RWPE1 (cell line): ENCODE data around the gene RARB.
A peak's percentile ranks its signal among the peaks of the same experiment; 100 is the strongest.

Experiments
- CTCF ChIA-PET: fragments of 350-600 bp; sonication (Branson Sonifier 250); formaldehyde crosslinking; extraction: SDS; loops from one replicate; lab custom pipeline; 2021; lab: Yijun Ruan, JAX
- POLR2A ChIA-PET: fragments of 400-600 bp; formaldehyde crosslinking; extraction: SDS; loops from one replicate; lab custom pipeline; 2020; ENCODE audit warnings: antibody characterized with exemption; ENCODE audit not compliant: low non-redundant PET; lab: Yijun Ruan, JAX
- DNase-seq: peaks from one replicate; pipeline ENCODE4 v3.0.0; 2012; ENCODE audit warnings: low spot score
- H3K27ac ChIP-seq: fragments of 450-650 bp; 2 replicates; pipeline ENCODE4 v1.5.1; 2017
- CTCF ChIP-seq: fragments of 450-650 bp; conservative IDR thresholded peaks from 2 replicates; pipeline ENCODE4 v1.5.1; 2017; ENCODE audit warnings: low read depth, mild to moderate bottlenecking

The RARB gene

GRCh38 chr3:25455441-25456132 lies 27.5 kb downstream of the RARB start:
- DNase-seq: no peak
- TF ChIP-seq CTCF: no peak
- CTCF ChIA-PET: interaction anchor here (0.6 kb wide), 1 partner anchor 1545 kb away, joined by 4 read pairs; no protein-coding TSS in a partner anchor
- H3K27ac ChIP-seq: no peak overlapping the region
- POLR2A ChIA-PET: no interaction called here

GRCh38 chr3:25456723-25457670 lies 28.9 kb downstream of the RARB start:
- no peak for TF ChIP-seq CTCF
- no peak overlapping the region for H3K27ac ChIP-seq

GRCh38 chr3:25457671-25458419 lies 29.8 kb downstream of the RARB start:
- no peak for DNase-seq
- POLR2A ChIA-PET: no interaction called here
- CTCF ChIA-PET: no interaction called here
- no peak overlapping the region for H3K27ac ChIP-seq
- TF ChIP-seq CTCF: no peak

More at GRCh38 chr3:25456723-25457670, 28.9 kb downstream of the RARB start:
- ChIA-PET POLR2A (no interaction called here), CTCF (interaction anchor here (0.5 to 0.7 kb wide), 2 partner anchors 10 to 68 kb away, joined by 3 to 5 read pairs; no protein-coding TSS in a partner anchor)
- DNase-seq: no peak

GRCh38 chr3:25458420-25458814 lies 30.4 kb downstream of the RARB start:
- POLR2A ChIA-PET: no interaction called here
- CTCF ChIA-PET: no interaction called here
- no peak for DNase-seq
- no peak overlapping the region for H3K27ac ChIP-seq
- TF ChIP-seq CTCF: no peak

- TF ChIP-seq CTCF: no peak
- no peak for DNase-seq
- CTCF ChIA-PET: no interaction called here
- H3K27ac ChIP-seq: no peak overlapping the region
- POLR2A ChIA-PET: no interaction called here
Observed at GRCh38 chr3:25460751-25461150, 32.7 kb downstream of the RARB start.

- ChIA-PET CTCF (interaction anchor here (0.6 to 0.7 kb wide), 3 partner anchors 572 to 1301 kb away, joined by 3 to 4 read pairs (median 3); no protein-coding TSS in a partner anchor), POLR2A (no interaction called here)
- TF ChIP-seq CTCF: no peak
- peak; percentile 3 for DNase-seq
- H3K27ac ChIP-seq: no peak overlapping the region
Observed at GRCh38 chr3:25461946-25462345, 33.9 kb downstream of the RARB start.
